Immature natural killer cell (primary cell): Measurements from ENCODE around the gene CCN6. TPM values are rescaled to one million over a fixed set of nuclear protein-coding genes. Genes with fewer than 3 reads are reported as not detected.

ENCODE experiments used
- DNase-seq, 3 donors: peaks; one replicate each; pipeline ENCODE4 v3.0.0; 2022; ENCODE audit warnings: mixed read lengths in 1 of 3
- H3K27ac Mint-ChIP-seq, 6 donors: one replicate each; pipeline ENCODE4 v1.8.0; 2020; ENCODE audit warnings: mixed read lengths in 6 of 6, mild to moderate bottlenecking in 5 of 6, inconsistent platforms in 4 of 6, moderate library complexity in 3 of 6
- H3K27me3 Mint-ChIP-seq, 3 donors: one replicate each; pipeline ENCODE4 v1.8.0; 2020 to 2021; ENCODE audit warnings: low read depth in 3 of 3, mild to moderate bottlenecking in 3 of 3, mixed read lengths in 3 of 3, moderate library complexity in 3 of 3, inconsistent platforms in 1 of 3
- H3K36me3 Mint-ChIP-seq, 3 donors: one replicate each; pipeline ENCODE4 v1.8.0; 2020; ENCODE audit warnings: mixed read lengths in 3 of 3, inconsistent platforms in 2 of 3, mild to moderate bottlenecking in 2 of 3
- H3K4me1 Mint-ChIP-seq, 2 donors: one replicate each; pipeline ENCODE4 v1.8.0; 2020; ENCODE audit warnings: inconsistent platforms in 2 of 2, mild to moderate bottlenecking in 2 of 2, mixed read lengths in 2 of 2, moderate library complexity in 1 of 2
- H3K4me3 Mint-ChIP-seq, 5 donors: one replicate each; pipeline ENCODE4 v1.8.0; 2020; ENCODE audit warnings: mild to moderate bottlenecking in 5 of 5, mixed read lengths in 5 of 5, inconsistent platforms in 3 of 5, moderate library complexity in 3 of 5
- H3K9me3 Mint-ChIP-seq, 6 donors: one replicate each; pipeline ENCODE4 v1.8.0; 2020; ENCODE audit warnings: mild to moderate bottlenecking in 6 of 6, mixed read lengths in 6 of 6, inconsistent platforms in 4 of 6, moderate library complexity in 3 of 6
- polyA plus RNA-seq, 3 donors: library from polyadenylated mRNA; unstranded; fragments of 300-500 nt; fragmentation: Illumina TruSeq; gene quantifications; one replicate each; pipeline ENCODE4 v1.2.3, GENCODE V29; 2021

Gene CCN6
- polyA plus RNA-seq, result not detected

DNA sequence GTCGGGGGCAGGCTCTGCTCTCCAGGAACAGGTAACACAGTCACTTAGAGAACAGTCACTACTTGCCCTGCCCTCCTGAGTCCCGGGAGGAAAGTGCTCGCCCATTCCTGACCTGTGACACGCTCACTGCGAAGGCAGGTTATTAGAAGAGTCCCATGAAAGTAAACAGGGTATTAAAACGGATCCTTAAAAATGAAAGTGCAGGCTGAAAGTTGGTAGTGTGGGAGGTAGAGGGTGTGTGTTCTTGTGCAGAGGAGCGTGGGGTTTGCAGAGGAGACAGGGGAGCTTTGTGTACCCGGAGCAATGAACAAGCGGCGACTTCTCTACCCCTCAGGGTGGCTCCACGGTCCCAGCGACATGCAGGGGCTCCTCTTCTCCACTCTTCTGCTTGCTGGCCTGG, at the start of gene CCN6:
CCN6 (plus strand) TSS at position 104 of the 400 bp plus-strand sequence; CDS start at position 358, 254 bp downstream.
- Mint-ChIP-seq H3K9me3 (no peaks in the 10 kb centered on the region), H3K36me3 (no peaks in the 10 kb centered on the region), H3K4me1 (no peaks in the 10 kb centered on the region), H3K27me3 (no peaks in the 10 kb centered on the region), H3K4me3 (no peak within 1 kb of the TSS), H3K27ac (no peak within 1 kb of the TSS)
- DNase-seq, result no peak

DNA sequence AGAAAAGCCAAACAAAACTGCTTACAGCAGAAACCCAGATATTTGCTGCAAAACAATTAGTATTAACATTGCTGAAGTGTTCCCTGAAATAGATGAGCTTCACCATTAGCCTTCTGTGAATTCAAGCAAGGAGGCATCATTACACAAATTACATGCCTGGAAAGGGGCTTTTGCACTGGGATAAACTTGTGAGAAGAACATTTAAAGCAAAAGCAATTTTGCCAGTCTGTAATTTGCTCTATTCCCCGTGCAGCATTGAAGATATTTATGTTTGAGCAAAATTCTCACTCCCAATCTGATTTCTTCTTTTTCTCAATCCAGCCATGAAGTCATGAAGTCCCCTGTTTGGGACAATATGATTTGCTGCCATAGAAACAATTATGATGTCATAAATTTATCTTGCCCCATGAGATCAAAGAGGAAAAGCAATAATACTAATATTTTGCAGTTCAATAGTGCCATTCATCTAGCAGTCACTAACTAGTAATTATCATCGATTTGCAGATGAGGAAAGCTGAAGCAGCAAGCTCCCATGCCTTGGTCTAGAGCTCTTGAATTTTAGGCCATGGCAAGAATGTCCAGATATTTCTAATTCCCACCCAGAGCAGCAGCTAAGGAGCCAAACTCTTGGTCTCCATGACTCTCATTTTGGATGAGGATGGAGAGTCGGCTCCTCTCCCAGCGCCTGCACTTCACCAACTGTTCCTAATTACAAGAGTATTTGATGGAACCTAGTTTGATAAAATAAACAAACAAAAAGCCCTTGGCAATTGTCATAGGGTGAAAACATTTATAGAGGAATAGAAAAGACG, 49.5 kb upstream of the CCN6 start:
- H3K27me3 Mint-ChIP-seq, result peaks cover 0 to 3% (median 0%) of the 10 kb centered on the region in 3 donors
- DNase-seq, result no peak
- no peaks in the 10 kb centered on the region for H3K9me3 Mint-ChIP-seq
- no peak overlapping the region for H3K4me3 Mint-ChIP-seq
- no peaks in the 10 kb centered on the region for H3K36me3 Mint-ChIP-seq
- no peak overlapping the region for H3K27ac Mint-ChIP-seq
- no peaks in the 10 kb centered on the region for H3K4me1 Mint-ChIP-seq

DNA sequence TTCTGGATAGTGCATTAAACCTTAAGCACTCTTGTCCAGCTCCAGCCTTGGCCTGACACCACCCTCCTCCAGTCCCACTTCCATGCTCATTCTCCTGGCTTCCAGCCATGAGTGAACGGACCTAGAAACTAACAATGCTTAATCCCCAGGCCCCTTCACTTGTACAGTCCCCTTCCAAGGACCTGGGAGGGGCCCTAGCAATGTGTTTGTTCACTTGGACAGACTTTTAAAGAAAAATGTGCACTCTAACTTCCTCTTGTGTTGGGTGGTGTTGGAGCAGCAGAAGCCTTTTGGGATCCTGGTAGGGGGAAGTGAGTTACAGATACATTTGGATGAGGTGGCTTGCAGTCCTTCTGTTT, 48.9 kb upstream of the CCN6 start:
- Mint-ChIP-seq H3K4me1 (peaks cover 0 to 3% of the 10 kb centered on the region in 2 donors), H3K9me3 (no peaks in the 10 kb centered on the region), H3K4me3 (no peak overlapping the region), H3K36me3 (no peaks in the 10 kb centered on the region), H3K27ac (peak overlapping the region in 1 of 6 donors; percentile 26), H3K27me3 (peaks cover 0 to 3% (median 0%) of the 10 kb centered on the region in 3 donors)
- DNase-seq, result no peak

DNA sequence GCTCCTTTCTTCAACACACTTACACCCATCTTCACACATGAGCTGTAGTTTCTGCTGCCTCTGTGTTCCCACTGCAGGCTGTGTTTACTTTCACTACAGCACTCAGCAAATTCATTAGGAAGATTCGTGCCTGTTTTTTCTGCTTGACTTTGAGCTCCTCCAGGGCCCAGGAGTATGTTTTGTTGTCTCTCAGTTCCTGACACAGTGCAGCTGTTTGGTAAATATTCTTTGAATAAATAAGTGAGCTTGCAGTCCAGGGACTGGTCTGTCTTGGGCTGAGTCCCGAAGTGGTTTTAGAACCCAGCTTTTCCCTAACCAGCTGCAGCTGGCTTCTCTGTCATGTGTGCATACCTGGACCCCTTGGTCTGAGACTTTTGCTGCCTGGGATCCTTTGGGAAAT, 46.6 kb upstream of the CCN6 start:
- Mint-ChIP-seq H3K4me1 (peaks cover 1 to 7% of the 10 kb centered on the region in 2 donors), H3K27me3 (peaks cover 0 to 3% (median 3%) of the 10 kb centered on the region in 3 donors), H3K9me3 (no peaks in the 10 kb centered on the region), H3K27ac (no peak overlapping the region), H3K4me3 (no peak overlapping the region), H3K36me3 (peaks cover 0 to 3% (median 0%) of the 10 kb centered on the region in 3 donors)
- no peak for DNase-seq

DNA sequence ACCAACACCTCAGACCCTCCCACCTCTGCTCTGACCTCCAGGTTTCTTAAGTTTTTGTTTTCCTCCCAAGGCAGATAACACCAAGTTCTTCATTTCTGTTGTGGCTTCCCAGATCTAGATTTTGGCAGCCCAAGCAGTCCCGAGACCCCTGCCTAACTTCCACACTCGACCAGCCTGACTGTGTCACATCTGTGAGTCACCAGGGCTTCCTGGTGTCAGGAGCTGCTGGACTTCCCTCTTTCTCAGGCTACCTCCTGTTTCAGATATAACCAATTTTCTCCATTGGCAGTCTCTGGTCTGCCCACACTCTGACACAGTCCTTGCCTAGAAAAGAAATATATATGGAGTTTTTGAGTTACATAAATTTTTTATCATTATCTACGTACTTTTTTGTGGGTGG, 46.1 kb upstream of the CCN6 start:
- Mint-ChIP-seq H3K4me3 (no peak overlapping the region), H3K27ac (no peak overlapping the region), H3K9me3 (no peaks in the 10 kb centered on the region), H3K27me3 (peaks cover 0 to 5% (median 3%) of the 10 kb centered on the region in 3 donors), H3K36me3 (peaks cover 0 to 3% (median 0%) of the 10 kb centered on the region in 3 donors), H3K4me1 (peaks cover 1 to 7% of the 10 kb centered on the region in 2 donors)
- DNase-seq, result no peak

DNA sequence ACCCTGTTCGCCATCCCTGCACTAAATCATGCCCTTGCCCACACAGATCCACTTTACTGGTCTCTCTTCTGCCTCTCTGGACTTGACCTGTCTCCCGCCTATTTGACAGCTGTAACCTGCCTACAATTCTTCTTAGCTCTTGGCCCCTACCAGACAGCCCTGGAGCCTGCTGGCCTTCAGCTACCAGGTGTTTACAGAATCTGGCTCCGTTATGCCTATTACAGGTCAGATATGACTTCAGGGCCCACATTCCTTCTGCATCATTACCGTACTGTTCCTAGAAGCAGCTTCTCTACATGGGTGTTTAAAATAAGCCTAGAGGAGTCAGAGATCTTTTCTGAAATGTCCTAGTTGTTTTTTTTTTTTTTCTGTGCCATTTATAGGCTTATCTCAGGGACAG, 45.4 kb upstream of the CCN6 start:
- Mint-ChIP-seq H3K36me3 (peaks cover 0 to 3% (median 0%) of the 10 kb centered on the region in 3 donors), H3K27ac (no peak overlapping the region), H3K27me3 (peaks cover 0 to 5% (median under 1%) of the 10 kb centered on the region in 3 donors), H3K4me1 (peaks cover 1 to 7% of the 10 kb centered on the region in 2 donors), H3K9me3 (no peaks in the 10 kb centered on the region), H3K4me3 (no peak overlapping the region)
- DNase-seq, result no peak

DNA sequence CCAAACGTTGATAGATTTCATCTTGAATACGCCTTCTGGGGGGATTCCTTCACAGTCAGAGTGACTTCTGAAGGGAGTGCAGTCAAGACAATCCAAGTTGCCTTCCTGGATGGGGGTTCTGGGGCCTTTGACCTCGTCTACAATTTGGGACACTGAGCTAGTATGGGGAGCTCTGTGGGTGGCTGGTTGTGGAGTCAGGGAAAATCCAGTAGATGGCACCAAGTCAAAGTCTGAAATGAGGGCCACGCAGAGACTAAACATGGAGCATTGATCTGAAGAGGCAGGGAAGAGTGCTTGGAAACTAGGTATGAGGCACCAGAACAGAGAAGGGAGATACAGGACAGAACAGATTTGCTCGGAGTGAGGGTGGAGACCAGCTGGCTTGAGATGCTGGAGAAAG, 43.6 kb upstream of the CCN6 start:
- H3K27me3 Mint-ChIP-seq, result peaks cover 0 to 5% (median 0%) of the 10 kb centered on the region in 3 donors
- peaks cover 1 to 7% of the 10 kb centered on the region in 2 donors for H3K4me1 Mint-ChIP-seq
- no peaks in the 10 kb centered on the region for H3K9me3 Mint-ChIP-seq
- peak overlapping the region in 1 of 6 donors; percentile 46 for H3K27ac Mint-ChIP-seq
- no peak for DNase-seq
- H3K4me3 Mint-ChIP-seq, result no peak overlapping the region
- H3K36me3 Mint-ChIP-seq, result peaks cover 0 to 3% (median 0%) of the 10 kb centered on the region in 3 donors

DNA sequence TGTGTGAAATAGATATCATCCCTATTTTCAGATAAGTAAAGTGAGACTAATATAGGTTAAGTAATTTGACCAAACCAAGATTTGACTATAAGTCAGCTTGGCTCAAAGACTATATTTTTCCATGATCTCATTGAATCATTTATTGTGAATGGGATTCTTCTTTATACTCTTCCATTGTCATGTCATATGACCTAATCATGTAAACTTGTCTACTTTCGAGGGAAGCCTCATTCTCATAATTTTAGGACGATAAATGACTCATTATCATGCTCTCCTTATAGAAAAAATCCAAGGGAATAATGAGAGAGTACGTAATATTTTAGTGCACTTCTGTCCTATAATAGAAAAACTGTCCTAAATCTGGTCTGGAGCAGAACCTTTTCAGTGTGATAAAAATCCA, 40.9 kb upstream of the CCN6 start:
- Mint-ChIP-seq H3K27me3 (peaks cover 0 to 5% (median 0%) of the 10 kb centered on the region in 3 donors), H3K4me3 (no peak overlapping the region), H3K36me3 (peaks cover 0 to 3% (median 0%) of the 10 kb centered on the region in 3 donors), H3K9me3 (no peaks in the 10 kb centered on the region), H3K27ac (no peak overlapping the region), H3K4me1 (peaks cover 1 to 7% of the 10 kb centered on the region in 2 donors)
- no peak for DNase-seq

DNA sequence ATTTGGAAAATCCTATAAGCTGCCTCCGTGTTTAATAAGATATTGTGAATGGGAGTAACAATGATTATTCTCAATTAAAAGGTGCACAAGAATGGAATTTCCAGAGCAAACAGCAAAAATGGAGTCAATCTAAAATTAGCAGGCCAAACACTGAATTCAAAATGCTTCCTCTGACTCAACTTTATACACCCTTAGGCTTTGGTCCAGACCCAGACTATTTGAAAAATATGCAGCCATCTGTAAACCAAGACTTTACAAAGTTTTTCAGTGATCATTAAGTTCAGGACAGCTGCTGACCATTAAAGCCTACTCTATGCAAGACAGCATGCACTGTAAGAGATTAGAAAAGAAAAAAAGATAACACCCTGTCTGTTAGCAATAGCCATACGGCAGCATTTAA, 39.4 kb upstream of the CCN6 start:
- H3K4me3 Mint-ChIP-seq, result no peak overlapping the region
- DNase-seq, result no peak
- peaks cover 1 to 7% of the 10 kb centered on the region in 2 donors for H3K4me1 Mint-ChIP-seq
- peaks cover 0 to 5% (median 0%) of the 10 kb centered on the region in 3 donors for H3K27me3 Mint-ChIP-seq
- H3K27ac Mint-ChIP-seq, result no peak overlapping the region
- H3K9me3 Mint-ChIP-seq, result no peaks in the 10 kb centered on the region
- H3K36me3 Mint-ChIP-seq, result peaks cover 0 to 3% (median 0%) of the 10 kb centered on the region in 3 donors

DNA sequence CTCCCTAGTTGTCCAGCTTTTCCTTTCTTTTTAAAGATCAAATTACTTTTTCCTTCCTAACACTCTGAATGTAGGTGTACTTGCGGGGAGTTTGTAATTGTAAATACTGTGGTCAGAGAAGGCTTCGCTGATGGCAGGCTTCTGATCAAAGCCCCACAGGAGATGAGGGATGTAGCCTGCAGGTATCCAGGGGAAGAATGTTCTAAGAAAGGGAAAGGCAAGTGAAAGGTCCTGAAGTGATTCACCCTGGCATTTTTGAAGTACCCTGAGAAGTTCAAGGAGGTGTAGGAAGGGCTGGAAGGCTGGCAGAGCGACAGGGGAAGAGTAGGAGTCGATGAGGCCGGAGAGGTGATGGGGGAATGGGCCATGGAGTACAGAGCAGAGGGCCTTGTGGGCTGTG, 38.2 kb upstream of the CCN6 start:
- Mint-ChIP-seq H3K27ac (no peak overlapping the region), H3K4me1 (no peaks in the 10 kb centered on the region), H3K27me3 (peaks cover 0 to 5% (median 0%) of the 10 kb centered on the region in 3 donors), H3K9me3 (no peaks in the 10 kb centered on the region), H3K4me3 (no peak overlapping the region), H3K36me3 (no peaks in the 10 kb centered on the region)
- DNase-seq, result no peak

DNA sequence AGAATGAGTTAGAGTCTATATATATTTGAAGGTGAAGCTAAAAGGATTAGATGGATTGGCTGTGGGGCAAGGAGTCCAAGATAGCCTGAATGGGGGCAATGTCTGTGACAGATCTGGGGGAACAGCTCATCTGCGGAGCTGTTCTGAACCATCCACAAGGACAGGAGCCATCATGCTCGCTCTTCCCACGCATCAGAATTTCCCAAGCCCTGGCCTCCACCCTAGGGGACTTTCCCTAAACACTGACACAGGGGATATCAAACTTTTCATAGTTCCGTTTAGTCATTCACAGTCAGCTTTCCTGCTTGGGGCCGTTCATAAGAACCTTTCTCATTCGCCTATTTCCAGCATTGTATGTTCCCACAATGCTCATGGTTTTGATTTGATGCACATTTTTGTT, 37.6 kb upstream of the CCN6 start:
- no peak overlapping the region for H3K4me3 Mint-ChIP-seq
- peaks cover 0 to 5% (median 0%) of the 10 kb centered on the region in 3 donors for H3K27me3 Mint-ChIP-seq
- no peaks in the 10 kb centered on the region for H3K9me3 Mint-ChIP-seq
- DNase-seq, result no peak
- no peaks in the 10 kb centered on the region for H3K36me3 Mint-ChIP-seq
- no peak overlapping the region for H3K27ac Mint-ChIP-seq
- H3K4me1 Mint-ChIP-seq, result no peaks in the 10 kb centered on the region

DNA sequence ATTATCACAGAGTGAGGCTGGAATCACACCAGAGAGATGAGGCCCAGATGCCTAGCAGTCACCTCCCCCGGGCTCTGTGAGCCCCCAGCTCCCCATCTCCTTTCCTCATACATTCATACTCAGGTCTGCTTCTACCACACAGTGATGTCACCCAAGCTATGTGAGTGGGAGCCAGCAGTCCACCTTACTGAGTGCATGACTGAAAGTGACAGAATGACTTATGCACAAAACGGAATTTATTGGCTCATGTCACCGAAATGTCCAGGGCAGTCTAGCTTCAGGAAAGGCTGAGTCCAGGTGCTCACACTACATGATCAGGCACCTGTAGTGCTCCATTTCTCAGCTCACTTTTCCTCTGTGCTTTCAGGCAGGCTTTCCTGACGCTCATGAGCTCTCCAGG, 36.7 kb upstream of the CCN6 start:
- Mint-ChIP-seq H3K4me3 (no peak overlapping the region), H3K36me3 (no peaks in the 10 kb centered on the region), H3K27ac (no peak overlapping the region), H3K27me3 (peaks cover 0 to 2% (median 0%) of the 10 kb centered on the region in 3 donors), H3K9me3 (no peaks in the 10 kb centered on the region), H3K4me1 (no peaks in the 10 kb centered on the region)
- no peak for DNase-seq

DNA sequence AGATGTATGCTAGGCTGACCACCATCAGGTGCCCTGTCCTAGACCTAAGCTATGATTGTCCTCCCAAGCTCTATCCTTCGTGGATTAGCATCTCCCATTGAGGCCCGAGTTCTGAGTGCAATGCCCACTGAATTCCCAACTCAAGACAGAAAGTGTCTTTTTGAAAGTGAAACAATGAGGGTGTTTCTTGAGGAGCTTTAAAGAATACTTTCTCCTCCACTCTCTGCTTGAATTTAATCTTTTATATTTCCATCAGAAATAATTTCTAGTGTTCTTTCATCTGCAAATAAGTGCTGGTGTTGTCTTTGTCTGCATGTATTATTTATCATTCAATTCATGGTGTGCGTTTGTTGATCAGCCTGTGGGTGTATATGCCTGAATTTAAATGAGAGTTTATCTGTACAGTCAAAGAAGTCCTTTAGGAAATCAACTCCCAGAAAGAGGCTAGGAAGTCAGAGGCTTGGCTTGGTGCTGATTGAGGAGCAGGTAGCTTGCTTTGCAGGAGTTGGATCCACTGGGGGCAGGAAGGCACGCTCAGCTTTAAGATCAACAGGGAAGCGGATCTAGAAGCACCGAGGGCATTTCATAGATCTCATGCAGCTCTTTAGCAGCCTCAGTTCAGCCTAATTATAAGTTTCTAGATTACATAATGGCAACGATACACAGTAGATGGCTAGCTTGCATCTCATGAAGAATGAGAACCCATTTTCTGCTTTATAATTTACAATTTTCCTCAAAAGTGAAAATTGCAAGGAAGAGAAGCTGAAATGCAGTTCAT, 36.0 kb upstream of the CCN6 start:
- DNase-seq, result no peak
- Mint-ChIP-seq H3K4me3 (no peak overlapping the region), H3K9me3 (no peaks in the 10 kb centered on the region), H3K4me1 (no peaks in the 10 kb centered on the region), H3K27ac (peak overlapping the region in 1 of 6 donors; percentile 29), H3K27me3 (no peaks in the 10 kb centered on the region), H3K36me3 (no peaks in the 10 kb centered on the region)
